GM12878 (cell line): ENCODE data around the gene SCUBE3. TPM values are rescaled to one million over a fixed set of nuclear protein-coding genes. Genes with fewer than 3 reads are reported as not detected.

ENCODE experiments used
- ATAC-seq: fragments of 200-7000 bp; cut with Tn5 transposase; 3 replicates; pipeline ENCODE4 v1.9.1; 2020; ENCODE audit warnings: mild to moderate bottlenecking, moderate library complexity
- BruUV-seq: library from RNA; stranded (reverse); fragments of 400-500 nt; replicated peaks from 2 replicates; lab custom pipeline; 2021; lab: Mats Ljungman, UMichigan
- CTCF ChIA-PET: fragments of 300-600 bp; sonication (Branson Sonifier 250); formaldehyde crosslinking; extraction: SDS; loops from one replicate; lab custom pipeline; 2021; ENCODE audit warnings: inconsistent platforms; lab: Yijun Ruan, JAX
- POLR2A ChIA-PET: fragments of 350-600 bp; formaldehyde crosslinking; extraction: SDS; loops from one replicate; lab custom pipeline; 2021; ENCODE audit warnings: inconsistent platforms; lab: Charles Lee
- RAD21 ChIA-PET: fragments of 300-600 bp; sonication (Branson Sonifier 250); formaldehyde crosslinking; loops from one replicate; lab custom pipeline; 2023; ENCODE audit warnings: antibody characterized with exemption; ENCODE audit not compliant: unreplicated experiment; lab: Charles Lee
- SMC1A ChIA-PET: fragments of 300-600 bp; sonication (Branson Sonifier 250); formaldehyde crosslinking; loops from one replicate; lab custom pipeline; 2023; ENCODE audit not compliant: unreplicated experiment, uncharacterized antibody; lab: Charles Lee
- DNase-seq: peaks from one replicate; pipeline ENCODE4 v3.0.0-alpha.2; 2011; ENCODE audit warnings: low read depth, low spot score
- FAIRE-seq: peaks from 3 replicates; lab custom pipeline; 2011; peaks lifted over from hg19 to GRCh38; lab: Jason Lieb, UNC
- H2AFZ ChIP-seq: 2 replicates; pipeline ENCODE4 v1.6.0; 2011; ENCODE audit warnings: low read depth, low read length, control low read depth; ENCODE audit not compliant: control insufficient read depth
- H3K27ac ChIP-seq: 2 replicates; pipeline ENCODE4 v1.5.1; 2011; ENCODE audit warnings: control low read depth; ENCODE audit not compliant: control insufficient read depth, insufficient read depth
- H3K27me3 ChIP-seq, 2 experiments: replicated peaks in 1 of 2; 2 replicates each; pipeline versions ENCODE4 v1.6.0 to v1.6.1; 2011; ENCODE audit warnings: low read length in 1 of 2; ENCODE audit not compliant: control insufficient read depth in 2 of 2, insufficient read depth in 2 of 2
- H3K36me3 ChIP-seq, 2 experiments: 2 replicates each; pipeline ENCODE4 v1.5.1; 2011; ENCODE audit warnings: low read length in 1 of 2; ENCODE audit not compliant: control insufficient read depth in 2 of 2, insufficient read depth in 2 of 2
- H3K4me1 ChIP-seq: 2 replicates; pipeline ENCODE4 v1.6.1; 2011; ENCODE audit warnings: mild to moderate bottlenecking, low read length, moderate library complexity, mixed read lengths; ENCODE audit not compliant: control insufficient read depth, insufficient read depth
- H3K4me2 ChIP-seq: 2 replicates; pipeline ENCODE4 v1.6.0; 2011; ENCODE audit warnings: control low read depth; ENCODE audit not compliant: control insufficient read depth, insufficient read depth
- H3K4me3 ChIP-seq: fragments of 200-600 bp; sonication (generic); 2 replicates; pipeline ENCODE4 v1.5.1; 2016
- H3K79me2 ChIP-seq: 2 replicates; pipeline ENCODE4 v1.6.0; 2011; ENCODE audit warnings: low read length; ENCODE audit not compliant: control insufficient read depth, insufficient read depth
- H3K9ac ChIP-seq: 2 replicates; pipeline ENCODE4 v1.8.0; 2011; ENCODE audit warnings: low read length, control low read depth, mixed read lengths; ENCODE audit not compliant: control insufficient read depth, insufficient read depth
- H3K9me3 ChIP-seq: replicated peaks from 3 replicates; pipeline ENCODE4 v1.5.1; 2011; ENCODE audit warnings: mild to moderate bottlenecking, low read length; ENCODE audit not compliant: control insufficient read depth, insufficient read depth
- H4K20me1 ChIP-seq: 2 replicates; pipeline ENCODE4 v1.6.0; 2011; ENCODE audit not compliant: control insufficient read depth, insufficient read depth
- EP300 ChIP-seq, 2 experiments: fragments of 150-350 bp in 1 of 2; IDR thresholded peaks; 2 replicates each; pipeline ENCODE4 v1.6.1; 2011 to 2012; ENCODE audit warnings: low read depth in 2 of 2, low read length in 2 of 2, borderline replicate concordance in 1 of 2, improper control_type of control experiment in 1 of 2, inconsistent platforms in 1 of 2; ENCODE audit not compliant: control insufficient read depth in 1 of 2
- HDAC2 ChIP-seq: fragments of 200-600 bp; sonication (generic); IDR thresholded peaks from 2 replicates; pipeline ENCODE4 v1.6.1; 2017
- IKZF1 ChIP-seq: fragments of 450-650 bp; conservative IDR thresholded peaks from 2 replicates; pipeline ENCODE4 v1.6.1; 2017; ENCODE audit warnings: antibody characterized with exemption, mild to moderate bottlenecking
- IKZF2 ChIP-seq, 2 experiments: fragments of 450-650 bp; IDR thresholded peaks; 2 replicates each; pipeline ENCODE4 v1.6.1; 2017; ENCODE audit warnings: mild to moderate bottlenecking in 2 of 2, moderate library complexity in 2 of 2
- NR2F1 ChIP-seq: fragments of 450-650 bp; conservative IDR thresholded peaks from 2 replicates; pipeline ENCODE4 v1.6.1; 2017; ENCODE audit warnings: mild to moderate bottlenecking
- RAD21 ChIP-seq: IDR thresholded peaks from 2 replicates; pipeline ENCODE4 v1.6.1; 2011; ENCODE audit warnings: mild to moderate bottlenecking, low read depth, low read length, moderate library complexity; ENCODE audit not compliant: insufficient read depth
- WGBS: methylation state at CpG from one replicate; pipeline ENCODE4 v1.1.6; 2016; ENCODE audit warnings: low lambda C conversion rate; ENCODE audit not compliant: insufficient replicate concordance, insufficient coverage; ENCODE audit errors: missing lambda C conversion rate; 5-methylcytosine and 5-hydroxymethylcytosine counted together
- in situ Hi-C: fragments of 300-500 bp; cut with MboI; formaldehyde crosslinking; loops from 9 replicates; pipeline ENCODE4 v1.14.3; 2018; ENCODE audit warnings: mixed read lengths
- intact Hi-C: fragments of 100-400 bp; cut with micrococcal nuclease; formaldehyde crosslinking; loops from one replicate; pipeline ENCODE4 v1.14.2; 2022; ENCODE audit not compliant: unreplicated experiment
- polyA plus RNA-seq, 11 experiments: library from polyadenylated mRNA; depleted of rRNA in 4 of 11; unstranded in 6 of 11; stranded (reverse) in 5 of 11; fragments of >200 nt; fragmentation: Nextera tagmentation in 4 of 11; fragmentation: Illumina TruSeq in 1 of 11; extraction: Ambion mirVana in 4 of 11; extraction: Trizol in 1 of 11; gene quantifications; 1 replicate in 1 of 11; 2 replicates in 10 of 11; pipeline versions ENCODE4 v1.2.1 to v1.2.3, GENCODE V29; 2011 to 2016; ENCODE audit warnings: inconsistent platforms in 2 of 11, missing spikeins in 2 of 11, low read depth in 1 of 11
- total RNA-seq, 4 experiments: library from RNA; depleted of rRNA in 3 of 4; stranded (reverse); fragments of >200 nt in 3 of 4; fragmentation: Illumina TruSeq in 1 of 4; extraction: Trizol in 1 of 4; gene quantifications; 2 replicates each; pipeline versions ENCODE4 v1.2.1 to v1.2.3, GENCODE V29; 2013 to 2021
- TF ChIP-seq, protein P1 (sequence below), 3 experiments: IDR thresholded peaks in 2 of 3; conservative IDR thresholded peaks in 1 of 3; 2 replicates each; pipeline ENCODE4 v1.5.1; 2011; ENCODE audit warnings: low read depth in 3 of 3, low read length in 3 of 3, mild to moderate bottlenecking in 3 of 3, control low read depth in 2 of 3, moderate library complexity in 2 of 3, inconsistent platforms in 1 of 3, mixed read lengths in 1 of 3; ENCODE audit not compliant: control insufficient read depth in 2 of 3, insufficient read depth in 1 of 3; ENCODE audit errors: extremely low read depth in 1 of 3
- TF ChIP-seq, protein P2 (sequence below): fragments of 450-650 bp; IDR thresholded peaks from 2 replicates; pipeline ENCODE4 v1.6.1; 2017; ENCODE audit warnings: mild to moderate bottlenecking, moderate library complexity

SCUBE3 gene
- total and polyA plus RNA-seq, 10 of the 15 experiments (the other 5 are each of a cell fraction or from before 2014, with no cell fraction given): under 0.01 to 0.20 (median 0.07) TPM; not detected in 4

DNA sequence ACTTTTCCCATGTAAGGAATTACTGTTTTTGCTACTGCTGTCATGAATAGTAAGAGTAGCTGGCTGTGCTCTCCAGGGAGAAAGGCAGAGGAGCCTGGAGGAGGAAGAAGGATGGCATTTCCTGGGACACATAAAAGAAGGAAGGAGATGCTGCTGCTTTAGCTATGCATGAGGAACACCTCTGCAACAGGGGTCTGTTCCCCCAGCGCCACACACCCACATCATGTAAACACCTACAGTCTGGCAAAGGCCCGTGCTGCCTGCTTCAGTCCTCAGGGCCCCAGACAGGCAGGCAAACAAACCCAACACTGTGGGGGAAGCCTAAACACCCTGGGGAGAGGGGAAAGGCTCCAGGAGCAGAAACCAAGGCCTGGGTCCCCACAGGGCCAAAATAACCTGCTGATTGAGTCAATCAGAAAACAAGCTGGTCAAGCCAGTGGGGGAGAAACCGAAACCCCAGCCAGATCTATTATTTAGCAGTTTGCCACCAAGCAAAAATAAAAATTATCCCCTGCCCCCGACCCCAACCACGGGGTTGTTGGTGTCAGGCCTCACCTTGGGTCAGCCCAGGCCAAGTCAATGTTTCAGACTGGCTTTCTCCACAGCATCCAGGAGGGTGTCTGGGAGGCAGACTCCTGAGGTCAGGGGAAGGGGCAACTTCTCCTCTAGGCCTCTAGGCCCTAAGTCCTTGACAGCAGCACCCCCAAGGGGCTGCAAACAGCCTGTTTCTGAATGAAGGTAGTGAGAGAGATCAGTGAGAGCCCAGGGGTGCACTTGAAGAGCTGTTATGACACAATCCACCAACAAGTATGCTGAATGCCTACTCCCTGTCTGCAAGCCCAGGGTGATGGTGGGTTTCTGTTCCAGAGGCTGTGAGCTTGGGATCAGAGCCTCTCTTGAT lies 34.6 kb upstream of the SCUBE3 start:
- in situ Hi-C loops (no loop called here), intact Hi-C loops (loop anchor here (2.0 kb wide), 1 partner anchor 32 kb away; no protein-coding TSS in a partner anchor)
- H3K4me2 ChIP-seq: peak overlapping the region; percentile 14; the same call in 1 of the 2 replicates
- no peak overlapping the region for H3K4me3 ChIP-seq
- peaks cover 14% of the 10 kb centered on the region for H3K4me1 ChIP-seq
- POLR2A ChIA-PET: interaction anchor here (0.5 to 0.6 kb wide), 2 partner anchors 135 to 651 kb away, joined by 6 read pairs; no protein-coding TSS in a partner anchor
- ATAC-seq (peak; percentile 86), FAIRE-seq (peak; percentile 35), DNase-seq (peak; percentile 39)
- H4K20me1 ChIP-seq: no peaks in the 10 kb centered on the region
- CTCF ChIA-PET: interaction anchor here (0.7 to 3.0 kb wide), 14 partner anchors 8 to 194 kb away, joined by 3 to 12 read pairs (median 3); no protein-coding TSS in a partner anchor
- H3K9ac ChIP-seq: no peak overlapping the region
- no peaks in the 10 kb centered on the region for H3K79me2 ChIP-seq
- no peaks in the 10 kb centered on the region for H3K9me3 ChIP-seq
- 2% methylated on average over 5 of the region's 5 CpGs for WGBS
- RAD21 ChIA-PET: interaction anchor here (0.8 to 1.0 kb wide), 2 partner anchors 33 to 39 kb away, joined by 3 to 4 read pairs; no protein-coding TSS in a partner anchor
- SMC1A ChIA-PET: interaction anchor here (0.6 to 1.5 kb wide), 6 partner anchors 26 to 387 kb away, joined by 3 to 7 read pairs (median 3); no protein-coding TSS in a partner anchor
- no peak overlapping the region for H3K27ac ChIP-seq
- no TSS peak for BruUV-seq
- H3K27me3 ChIP-seq: no peaks in the 10 kb centered on the region
- H2AFZ ChIP-seq: peak overlapping the region; percentile 19; the same call in 1 of the 2 replicates
- H3K36me3 ChIP-seq: no peaks in the 10 kb centered on the region
- 0 out of 2 replicates have a peak, but pooled peaks have one; percentile 43 for TF ChIP-seq NR2F1
- TF ChIP-seq, protein P1, sequence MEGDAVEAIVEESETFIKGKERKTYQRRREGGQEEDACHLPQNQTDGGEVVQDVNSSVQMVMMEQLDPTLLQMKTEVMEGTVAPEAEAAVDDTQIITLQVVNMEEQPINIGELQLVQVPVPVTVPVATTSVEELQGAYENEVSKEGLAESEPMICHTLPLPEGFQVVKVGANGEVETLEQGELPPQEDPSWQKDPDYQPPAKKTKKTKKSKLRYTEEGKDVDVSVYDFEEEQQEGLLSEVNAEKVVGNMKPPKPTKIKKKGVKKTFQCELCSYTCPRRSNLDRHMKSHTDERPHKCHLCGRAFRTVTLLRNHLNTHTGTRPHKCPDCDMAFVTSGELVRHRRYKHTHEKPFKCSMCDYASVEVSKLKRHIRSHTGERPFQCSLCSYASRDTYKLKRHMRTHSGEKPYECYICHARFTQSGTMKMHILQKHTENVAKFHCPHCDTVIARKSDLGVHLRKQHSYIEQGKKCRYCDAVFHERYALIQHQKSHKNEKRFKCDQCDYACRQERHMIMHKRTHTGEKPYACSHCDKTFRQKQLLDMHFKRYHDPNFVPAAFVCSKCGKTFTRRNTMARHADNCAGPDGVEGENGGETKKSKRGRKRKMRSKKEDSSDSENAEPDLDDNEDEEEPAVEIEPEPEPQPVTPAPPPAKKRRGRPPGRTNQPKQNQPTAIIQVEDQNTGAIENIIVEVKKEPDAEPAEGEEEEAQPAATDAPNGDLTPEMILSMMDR (IDR thresholded peaks at IDR 0.05 in 2 of 3, conservative IDR thresholded peaks at IDR 0.05 in 1 of 3; ENCODE audit: control insufficient read depth in 2 of 3, extremely low read depth in 1 of 3, insufficient read depth in 1 of 3, low read depth in 3 of 3, low read length in 3 of 3): peak; percentile 13 to 32 (median 28); a peak in 2 of 6 replicates
- TF ChIP-seq, protein P2, sequence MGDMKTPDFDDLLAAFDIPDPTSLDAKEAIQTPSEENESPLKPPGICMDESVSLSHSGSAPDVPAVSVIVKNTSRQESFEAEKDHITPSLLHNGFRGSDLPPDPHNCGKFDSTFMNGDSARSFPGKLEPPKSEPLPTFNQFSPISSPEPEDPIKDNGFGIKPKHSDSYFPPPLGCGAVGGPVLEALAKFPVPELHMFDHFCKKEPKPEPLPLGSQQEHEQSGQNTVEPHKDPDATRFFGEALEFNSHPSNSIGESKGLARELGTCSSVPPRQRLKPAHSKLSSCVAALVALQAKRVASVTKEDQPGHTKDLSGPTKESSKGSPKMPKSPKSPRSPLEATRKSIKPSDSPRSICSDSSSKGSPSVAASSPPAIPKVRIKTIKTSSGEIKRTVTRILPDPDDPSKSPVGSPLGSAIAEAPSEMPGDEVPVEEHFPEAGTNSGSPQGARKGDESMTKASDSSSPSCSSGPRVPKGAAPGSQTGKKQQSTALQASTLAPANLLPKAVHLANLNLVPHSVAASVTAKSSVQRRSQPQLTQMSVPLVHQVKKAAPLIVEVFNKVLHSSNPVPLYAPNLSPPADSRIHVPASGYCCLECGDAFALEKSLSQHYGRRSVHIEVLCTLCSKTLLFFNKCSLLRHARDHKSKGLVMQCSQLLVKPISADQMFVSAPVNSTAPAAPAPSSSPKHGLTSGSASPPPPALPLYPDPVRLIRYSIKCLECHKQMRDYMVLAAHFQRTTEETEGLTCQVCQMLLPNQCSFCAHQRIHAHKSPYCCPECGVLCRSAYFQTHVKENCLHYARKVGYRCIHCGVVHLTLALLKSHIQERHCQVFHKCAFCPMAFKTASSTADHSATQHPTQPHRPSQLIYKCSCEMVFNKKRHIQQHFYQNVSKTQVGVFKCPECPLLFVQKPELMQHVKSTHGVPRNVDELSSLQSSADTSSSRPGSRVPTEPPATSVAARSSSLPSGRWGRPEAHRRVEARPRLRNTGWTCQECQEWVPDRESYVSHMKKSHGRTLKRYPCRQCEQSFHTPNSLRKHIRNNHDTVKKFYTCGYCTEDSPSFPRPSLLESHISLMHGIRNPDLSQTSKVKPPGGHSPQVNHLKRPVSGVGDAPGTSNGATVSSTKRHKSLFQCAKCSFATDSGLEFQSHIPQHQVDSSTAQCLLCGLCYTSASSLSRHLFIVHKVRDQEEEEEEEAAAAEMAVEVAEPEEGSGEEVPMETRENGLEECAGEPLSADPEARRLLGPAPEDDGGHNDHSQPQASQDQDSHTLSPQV: no peak
- 0 out of 4 replicates have a peak, but pooled peaks of 1 of the 2 experiments have one; percentile 22 for TF ChIP-seq IKZF2 (IDR thresholded peaks at IDR 0.05)
- peak; percentile 36; the same call in 1 of the 2 replicates for TF ChIP-seq IKZF1
- TF ChIP-seq RAD21: 0 out of 2 replicates have a peak, but pooled peaks have one; percentile 28
- TF ChIP-seq EP300 (IDR thresholded peaks at IDR 0.05; ENCODE audit: borderline replicate concordance in 1 of 2, control insufficient read depth in 1 of 2, low read depth in 2 of 2, low read length in 2 of 2): no peak
- no peak for TF ChIP-seq HDAC2
